Stomach (tissue), 9 donors: Measurements from ENCODE around the gene PRUNE1. TPM values are rescaled to one million over a fixed set of nuclear protein-coding genes. Genes with fewer than 3 reads are reported as not detected.

Experiments used
- DNase-seq, 2 donors: peaks; one replicate each; pipeline versions ENCODE4 v3.0.0 to v3.0.0-alpha.2; 2013 to 2019
- H3K27ac ChIP-seq, 5 donors: fragments of 200-600 bp in 4 of 5; sonication (generic) in 4 of 5; one replicate each; pipeline ENCODE4 v1.5.1; 2013 to 2019; ENCODE audit warnings: mild to moderate bottlenecking in 1 of 5, moderate library complexity in 1 of 5
- H3K27me3 ChIP-seq, 3 donors: fragments of 200-600 bp; sonication (generic); one replicate each; pipeline ENCODE4 v1.5.1; 2017 to 2019; ENCODE audit warnings: mixed run types in 1 of 3
- H3K36me3 ChIP-seq, 4 donors: fragments of 200-600 bp; sonication (generic); 1 replicate in 3 of 4; 2 replicates in 1 of 4; pipeline ENCODE4 v1.5.1; 2016 to 2019
- H3K4me1 ChIP-seq, 4 donors: fragments of 200-600 bp; sonication (generic); one replicate each; pipeline ENCODE4 v1.5.1; 2016 to 2019
- H3K4me3 ChIP-seq, 4 donors: fragments of 200-600 bp; sonication (generic) in 3 of 4; one replicate each; pipeline ENCODE4 v1.5.1; 2016 to 2019; ENCODE audit warnings: mild to moderate bottlenecking in 1 of 4
- H3K9me3 ChIP-seq, 4 donors: fragments of 200-600 bp; sonication (generic); one replicate each; pipeline ENCODE4 v1.5.1; 2016 to 2019
- EP300 ChIP-seq: sonication (generic); formaldehyde crosslinking; IDR thresholded peaks from one replicate; pipeline ENCODE4 v1.6.1; 2017; ENCODE audit warnings: antibody characterized with exemption
- POLR2A ChIP-seq, 4 donors: fragments of 450-650 bp; IDR thresholded peaks; one replicate each; pipeline ENCODE4 v1.6.1; 2016; ENCODE audit warnings: antibody characterized with exemption in 4 of 4, control low read depth in 2 of 4, mild to moderate bottlenecking in 1 of 4, moderate library complexity in 1 of 4
- POLR2AphosphoS5 ChIP-seq, 3 donors: sonication (generic); formaldehyde crosslinking; IDR thresholded peaks; one replicate each; pipeline ENCODE4 v1.6.1; 2016; ENCODE audit warnings: antibody characterized with exemption in 3 of 3
- WGBS, 5 donors: extraction: QIAGEN DNeasy Blood & Tissue Kit in 3 of 5; methylation state at CpG; one replicate each; pipeline versions ENCODE4 v1.1.5 to v1.1.7; 2013 to 2018; 5-methylcytosine and 5-hydroxymethylcytosine counted together
- intact Hi-C: fragments of 100-400 bp; cut with DNase I; formaldehyde crosslinking; loops from one replicate; pipeline ENCODE4 v1.15.1; 2023; ENCODE audit warnings: low total_unique reads
- polyA plus RNA-seq, 3 donors: library from polyadenylated mRNA; stranded (reverse); fragments of 200-250 nt; gene quantifications; one replicate each; pipeline ENCODE4 v1.2.3, GENCODE V29; 2013
- total RNA-seq, 5 donors: library from RNA; depleted of rRNA; stranded (reverse); fragments of >200 nt; gene quantifications; one replicate each; pipeline versions ENCODE4 v1.1.0 to v1.2.3, GENCODE V29; 2014 to 2016
- TF ChIP-seq, protein P1 (sequence below), 7 experiments: fragments of 450-650 bp in 4 of 7; fragments of 200-600 bp in 3 of 7; sonication (generic) in 3 of 7; IDR thresholded peaks; one replicate each; pipeline ENCODE4 v1.5.1; 2016 to 2019; ENCODE audit warnings: antibody characterized with exemption in 7 of 7, control low read depth in 2 of 7, mild to moderate bottlenecking in 1 of 7
- donor health status: healthy with polysubstance abuse.
- donor health status: Bipolar disorder and iron deficiency.
- donor health status: healthy.

Gene PRUNE1
- total and polyA plus RNA-seq, 8 donors, result 2.9 to 118 (median 13.7) TPM

DNA sequence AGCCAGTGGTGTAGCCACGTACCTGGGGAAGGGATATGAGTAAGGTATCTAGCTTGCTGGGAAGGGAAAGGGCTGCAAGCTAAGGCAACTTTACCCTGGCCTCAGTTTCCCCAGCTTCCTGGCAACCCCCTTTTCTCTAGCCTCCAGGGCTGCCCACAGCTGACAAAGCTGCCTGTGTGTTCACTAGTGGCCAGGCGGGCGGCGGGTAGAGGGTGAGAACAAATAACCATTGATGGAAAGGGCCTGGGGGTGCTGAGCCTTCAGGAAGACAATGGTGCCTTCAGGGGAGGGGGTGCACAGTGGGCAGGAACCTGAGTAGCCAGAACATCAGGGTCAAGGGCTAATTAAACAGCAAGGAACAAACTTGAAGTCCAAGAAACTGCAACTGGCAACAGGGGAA lies 39.8 kb upstream of the PRUNE1 start:
- Histone ChIP-seq H3K9me3 (no peaks in the 10 kb centered on the region), H3K36me3 (peaks cover 54 to 58% (median 56%) of the 10 kb centered on the region in 4 donors), H3K4me1 (peaks cover 41 to 57% (median 50%) of the 10 kb centered on the region in 4 donors), H3K27me3 (no peaks in the 10 kb centered on the region), H3K27ac (peak overlapping the region in 1 of 5 donors; percentile 32), H3K4me3 (no peak overlapping the region)
- WGBS, 5 donors, result 78 to 91% (median 89%) methylated on average over 4 of the region's 4 CpGs
- intact Hi-C loops, result no loop called here
- DNase-seq, result no peak
- TF ChIP-seq, protein P1, sequence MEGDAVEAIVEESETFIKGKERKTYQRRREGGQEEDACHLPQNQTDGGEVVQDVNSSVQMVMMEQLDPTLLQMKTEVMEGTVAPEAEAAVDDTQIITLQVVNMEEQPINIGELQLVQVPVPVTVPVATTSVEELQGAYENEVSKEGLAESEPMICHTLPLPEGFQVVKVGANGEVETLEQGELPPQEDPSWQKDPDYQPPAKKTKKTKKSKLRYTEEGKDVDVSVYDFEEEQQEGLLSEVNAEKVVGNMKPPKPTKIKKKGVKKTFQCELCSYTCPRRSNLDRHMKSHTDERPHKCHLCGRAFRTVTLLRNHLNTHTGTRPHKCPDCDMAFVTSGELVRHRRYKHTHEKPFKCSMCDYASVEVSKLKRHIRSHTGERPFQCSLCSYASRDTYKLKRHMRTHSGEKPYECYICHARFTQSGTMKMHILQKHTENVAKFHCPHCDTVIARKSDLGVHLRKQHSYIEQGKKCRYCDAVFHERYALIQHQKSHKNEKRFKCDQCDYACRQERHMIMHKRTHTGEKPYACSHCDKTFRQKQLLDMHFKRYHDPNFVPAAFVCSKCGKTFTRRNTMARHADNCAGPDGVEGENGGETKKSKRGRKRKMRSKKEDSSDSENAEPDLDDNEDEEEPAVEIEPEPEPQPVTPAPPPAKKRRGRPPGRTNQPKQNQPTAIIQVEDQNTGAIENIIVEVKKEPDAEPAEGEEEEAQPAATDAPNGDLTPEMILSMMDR (IDR thresholded peaks at IDR 0.05), result no peak
- TF ChIP-seq POLR2AphosphoS5 (IDR thresholded peaks at IDR 0.05), result no peak
- no peak for TF ChIP-seq POLR2A (IDR thresholded peaks at IDR 0.05)
- TF ChIP-seq EP300, result no peak

DNA sequence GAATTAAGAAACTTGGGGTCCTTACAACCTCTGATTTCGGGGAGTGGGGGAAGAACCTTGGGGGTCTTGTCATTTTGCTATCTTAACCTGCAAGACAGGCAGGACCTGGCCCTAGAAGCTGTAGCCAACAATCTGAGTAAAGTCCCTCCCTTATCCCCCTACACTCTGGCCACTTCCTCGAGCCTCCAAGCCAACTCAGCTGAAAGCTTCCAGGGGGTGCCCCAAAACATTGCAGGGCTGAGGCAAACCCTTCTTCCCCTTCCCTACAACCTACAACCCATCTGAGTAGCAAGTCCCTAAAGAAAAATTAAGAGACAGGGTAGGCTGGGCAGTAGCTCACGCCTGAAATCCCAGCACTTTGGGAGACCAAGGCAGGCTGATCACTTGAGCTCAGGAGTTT lies 38.6 kb upstream of the PRUNE1 start:
- intact Hi-C loops, result no loop called here
- H3K9me3 ChIP-seq, result no peaks in the 10 kb centered on the region
- no peak overlapping the region for H3K4me3 ChIP-seq
- H3K4me1 ChIP-seq, result peaks cover 43 to 60% (median 53%) of the 10 kb centered on the region in 4 donors
- TF ChIP-seq, protein P1 (IDR thresholded peaks at IDR 0.05), result no peak
- peaks cover 43 to 46% (median 45%) of the 10 kb centered on the region in 4 donors for H3K36me3 ChIP-seq
- peak overlapping the region in 3 of 5 donors; percentile 10 to 99 (median 97) for H3K27ac ChIP-seq
- DNase-seq, result no peak
- H3K27me3 ChIP-seq, result no peaks in the 10 kb centered on the region
- 67 to 76% (median 72%) methylated on average over 3 of the region's 3 CpGs for WGBS, 5 donors

DNA sequence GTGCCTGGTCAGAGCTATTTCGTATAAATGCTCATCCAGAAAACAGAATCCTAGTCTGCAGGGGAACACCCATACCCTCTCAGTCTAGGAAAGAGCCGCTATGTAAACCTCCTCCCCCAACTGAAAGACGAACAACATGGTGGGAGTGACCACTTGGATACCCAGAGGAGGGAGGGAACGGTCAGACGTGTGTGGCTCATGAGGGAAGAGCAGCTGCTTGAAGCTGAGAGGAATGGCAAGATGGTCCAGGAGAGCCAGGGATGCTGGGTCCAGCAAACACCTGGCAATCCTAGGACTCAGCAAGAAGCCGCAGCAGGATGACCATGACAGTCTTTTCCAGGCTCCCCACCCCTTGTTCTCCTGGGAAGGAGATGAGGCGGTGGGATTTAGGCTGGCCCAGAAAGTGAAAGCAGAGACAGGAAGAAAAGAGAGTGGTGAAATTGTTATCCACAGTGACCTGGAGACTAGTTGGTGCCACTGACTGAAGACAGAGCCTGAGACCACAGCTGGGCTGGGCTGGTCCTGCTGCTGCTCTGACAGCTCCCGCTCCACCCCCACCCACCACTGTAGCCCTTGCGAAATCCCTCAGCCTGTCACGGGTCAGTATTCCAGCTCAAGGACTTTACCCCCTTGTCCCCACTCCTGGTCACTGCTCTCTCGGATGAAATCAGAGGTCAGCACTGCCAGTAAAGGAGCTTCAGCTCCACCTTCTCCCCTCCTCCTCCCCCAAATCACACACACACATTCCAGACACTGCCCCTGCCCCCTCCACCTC lies 37.3 kb upstream of the PRUNE1 start:
- Histone ChIP-seq H3K4me3 (peak overlapping the region; percentile 80 to 97 (median 93)), H3K27ac (peak overlapping the region; percentile 27 to 99 (median 91)), H3K27me3 (no peaks in the 10 kb centered on the region), H3K36me3 (peaks cover 29 to 33% (median 31%) of the 10 kb centered on the region in 4 donors), H3K9me3 (no peaks in the 10 kb centered on the region), H3K4me1 (peaks cover 43 to 71% (median 62%) of the 10 kb centered on the region in 4 donors)
- DNase-seq, result peak; percentile 80 to 85
- intact Hi-C loops, result no loop called here
- TF ChIP-seq POLR2A (IDR thresholded peaks at IDR 0.05), result no peak
- TF ChIP-seq POLR2AphosphoS5 (IDR thresholded peaks at IDR 0.05), result peak; percentile 23 to 44 (median 43)
- TF ChIP-seq, protein P1 (IDR thresholded peaks at IDR 0.05), result no peak
- no peak for TF ChIP-seq EP300
- 32 to 43% (median 37%) methylated on average over 9 to 11 of the region's 11 CpGs for WGBS, 5 donors

DNA sequence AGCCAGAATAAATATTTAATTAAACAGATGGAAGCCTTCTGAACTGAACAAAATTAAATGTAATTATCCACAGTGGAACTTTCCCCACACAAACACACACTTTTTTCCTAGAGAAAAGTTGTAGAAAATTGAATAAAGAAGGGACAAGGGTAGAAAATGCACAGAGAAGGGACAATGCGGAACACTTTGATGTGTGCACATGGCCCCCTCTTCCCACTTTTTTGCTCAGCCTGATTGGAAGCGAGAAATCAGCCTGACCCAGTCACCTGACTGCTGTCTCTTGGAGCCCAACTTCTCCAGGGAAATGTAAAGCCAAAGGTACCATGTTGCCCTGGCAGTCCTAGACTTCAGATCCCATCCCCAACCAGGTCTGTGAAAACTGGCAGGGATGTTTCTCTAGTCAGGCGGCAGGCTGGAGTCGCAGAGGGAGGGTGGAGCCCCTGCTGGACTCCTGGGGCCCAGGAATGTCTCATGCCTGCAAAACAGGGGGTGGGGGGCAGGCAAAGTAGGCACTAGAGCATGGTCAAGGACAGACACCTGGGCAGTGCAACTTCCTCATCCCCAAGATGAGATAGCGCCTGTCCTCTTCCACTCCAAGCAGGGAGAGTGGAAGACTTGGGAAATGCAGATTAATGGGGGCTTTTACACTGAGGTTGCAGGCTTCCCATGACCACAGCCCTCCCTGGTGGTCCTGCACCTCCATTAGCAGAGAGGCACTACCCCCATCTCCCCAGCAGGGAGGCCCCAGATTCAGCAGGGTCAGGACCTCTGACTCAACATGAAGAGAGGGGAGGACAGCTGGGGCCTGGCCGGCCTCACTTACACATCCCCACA lies 36.4 kb upstream of the PRUNE1 start:
- peaks cover 21 to 25% (median 23%) of the 10 kb centered on the region in 4 donors for H3K36me3 ChIP-seq
- TF ChIP-seq EP300, result no peak
- no peak for TF ChIP-seq POLR2A (IDR thresholded peaks at IDR 0.05)
- TF ChIP-seq, protein P1 (IDR thresholded peaks at IDR 0.05), result no peak
- no peak for TF ChIP-seq POLR2AphosphoS5 (IDR thresholded peaks at IDR 0.05)
- H3K9me3 ChIP-seq, result no peaks in the 10 kb centered on the region
- H3K4me1 ChIP-seq, result peaks cover 43 to 79% (median 68%) of the 10 kb centered on the region in 4 donors
- intact Hi-C loops, result no loop called here
- no peaks in the 10 kb centered on the region for H3K27me3 ChIP-seq
- peak in 1 of 2 donors; percentile 30 for DNase-seq
- peak overlapping the region; percentile 80 to 97 (median 93) for H3K4me3 ChIP-seq
- WGBS, 5 donors, result 42 to 59% (median 48%) methylated on average over 5 to 6 of the region's 6 CpGs
- H3K27ac ChIP-seq, result peak overlapping the region; percentile 71 to 99 (median 91)
